Iris pigment epithelial cell (primary cell): ENCODE measurements around the gene POU2F2.

Source experiments
- DNase-seq: peaks from one replicate; pipeline ENCODE4 v3.0.0-alpha.2; 2011; ENCODE audit warnings: low read depth

The POU2F2 gene

DNA sequence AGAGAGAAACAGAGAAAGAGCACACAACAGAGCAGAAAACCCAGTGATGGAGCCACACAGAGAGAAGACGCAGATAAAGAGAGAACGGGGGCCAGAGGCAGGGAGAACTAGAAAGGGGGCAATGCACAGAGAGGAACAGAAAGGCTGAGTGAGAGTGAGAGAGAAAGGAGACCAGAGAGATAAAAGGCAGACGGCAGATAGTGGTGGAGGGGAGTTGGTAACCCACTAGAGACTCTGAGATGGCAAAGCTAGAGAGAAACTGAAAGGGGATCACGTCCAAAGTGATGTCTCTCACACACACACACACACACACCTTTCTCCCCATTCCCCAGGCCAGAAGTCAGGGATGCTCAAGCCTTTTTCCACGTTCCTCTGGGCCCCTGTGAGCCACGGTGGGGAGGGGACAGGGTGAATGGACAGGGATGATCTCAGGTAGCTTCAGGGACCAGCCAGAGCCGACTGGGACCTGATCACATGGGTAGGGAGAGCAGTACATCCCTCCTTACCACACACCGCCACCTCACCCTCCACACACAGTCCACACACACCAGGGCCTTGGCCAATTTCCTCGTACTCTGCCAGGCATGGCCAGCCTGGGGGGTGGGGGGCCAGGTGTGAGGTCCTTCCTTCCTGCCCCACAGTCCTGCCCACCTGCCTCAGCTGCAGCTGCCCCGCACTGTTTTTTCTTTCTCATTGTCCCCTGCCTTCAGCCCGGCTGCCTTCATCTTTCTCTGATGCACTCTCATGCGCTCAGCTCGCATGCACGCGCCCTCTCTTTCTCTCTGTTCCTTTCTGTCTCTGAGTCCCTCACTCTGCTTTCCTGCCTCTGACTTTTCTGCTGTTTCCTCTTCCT lies 22.5 kb upstream of the POU2F2 start:
- no peak for DNase-seq

DNA sequence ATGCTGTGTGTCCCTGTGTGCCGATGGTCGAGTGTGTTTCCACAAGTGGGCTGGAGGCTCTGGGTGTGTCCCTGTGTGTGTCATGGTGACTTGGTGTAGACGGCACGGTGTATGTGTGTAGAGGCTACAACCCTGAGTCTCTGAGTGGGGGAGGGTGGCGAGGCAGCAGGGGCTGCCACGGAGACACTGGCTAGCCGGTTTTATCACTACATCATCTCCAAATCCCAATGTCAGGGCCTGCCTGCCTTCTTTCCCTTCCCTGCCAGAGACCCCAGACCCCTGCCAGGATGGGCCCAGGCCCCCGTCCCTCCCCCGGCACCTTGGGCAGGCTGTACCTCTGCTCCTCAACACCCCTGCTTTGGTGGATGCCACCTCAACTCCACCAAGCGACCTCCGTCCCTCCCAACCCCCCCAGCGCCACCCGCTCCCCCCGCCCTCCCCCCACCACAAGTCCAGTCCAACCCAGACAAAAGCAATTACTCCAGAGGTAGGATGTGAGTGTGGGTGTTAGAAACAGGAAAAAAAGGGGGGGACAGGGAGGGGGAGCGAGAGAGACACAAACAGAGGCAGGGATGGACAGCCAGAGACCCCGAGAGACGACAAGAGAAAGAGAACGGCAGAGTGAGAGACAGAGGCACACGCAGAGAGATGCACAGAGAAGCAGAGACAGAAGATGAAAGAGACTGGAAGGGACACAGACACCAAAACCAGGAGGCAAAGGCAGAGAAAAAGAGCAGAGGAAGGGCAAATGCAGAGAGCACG lies 21.6 kb upstream of the POU2F2 start:
- no peak for DNase-seq

DNA sequence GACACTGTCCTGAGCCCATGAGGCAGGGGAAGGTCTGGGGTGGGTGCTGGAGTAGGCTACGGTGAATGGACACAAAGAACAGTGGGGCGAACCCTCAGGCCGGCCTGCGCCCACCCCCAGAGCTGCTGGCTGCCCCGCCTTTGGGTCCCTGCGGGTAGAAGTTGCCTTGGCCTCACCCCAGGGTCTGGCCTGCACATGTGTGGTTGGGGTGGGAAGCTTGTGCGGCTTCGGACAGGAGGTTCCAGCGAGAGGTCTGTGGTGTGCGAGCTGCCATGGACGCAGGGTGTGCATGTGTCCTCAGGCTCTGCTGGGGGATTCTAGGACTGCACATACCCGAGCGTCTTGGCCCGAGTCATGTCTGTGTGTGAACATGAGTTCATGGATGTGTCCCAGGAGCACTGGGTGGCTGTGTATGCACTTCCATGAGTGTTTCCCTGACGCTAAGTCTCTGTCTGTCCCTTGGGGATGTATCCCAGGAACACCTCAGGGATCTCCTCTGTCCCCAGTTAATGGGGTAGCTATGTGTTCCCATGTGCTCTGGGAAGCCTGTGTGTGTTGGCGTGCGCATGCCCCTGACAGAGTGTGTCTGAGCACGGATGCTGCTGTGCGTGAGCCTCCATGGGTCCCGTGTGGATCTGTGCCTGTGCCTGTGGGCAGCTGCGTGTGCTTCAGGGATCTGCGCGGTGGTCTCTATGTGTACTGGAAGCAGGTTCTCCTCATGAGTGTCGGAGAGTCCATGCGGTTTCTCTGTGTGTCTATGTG lies 20.8 kb upstream of the POU2F2 start:
- DNase-seq: no peak

DNA sequence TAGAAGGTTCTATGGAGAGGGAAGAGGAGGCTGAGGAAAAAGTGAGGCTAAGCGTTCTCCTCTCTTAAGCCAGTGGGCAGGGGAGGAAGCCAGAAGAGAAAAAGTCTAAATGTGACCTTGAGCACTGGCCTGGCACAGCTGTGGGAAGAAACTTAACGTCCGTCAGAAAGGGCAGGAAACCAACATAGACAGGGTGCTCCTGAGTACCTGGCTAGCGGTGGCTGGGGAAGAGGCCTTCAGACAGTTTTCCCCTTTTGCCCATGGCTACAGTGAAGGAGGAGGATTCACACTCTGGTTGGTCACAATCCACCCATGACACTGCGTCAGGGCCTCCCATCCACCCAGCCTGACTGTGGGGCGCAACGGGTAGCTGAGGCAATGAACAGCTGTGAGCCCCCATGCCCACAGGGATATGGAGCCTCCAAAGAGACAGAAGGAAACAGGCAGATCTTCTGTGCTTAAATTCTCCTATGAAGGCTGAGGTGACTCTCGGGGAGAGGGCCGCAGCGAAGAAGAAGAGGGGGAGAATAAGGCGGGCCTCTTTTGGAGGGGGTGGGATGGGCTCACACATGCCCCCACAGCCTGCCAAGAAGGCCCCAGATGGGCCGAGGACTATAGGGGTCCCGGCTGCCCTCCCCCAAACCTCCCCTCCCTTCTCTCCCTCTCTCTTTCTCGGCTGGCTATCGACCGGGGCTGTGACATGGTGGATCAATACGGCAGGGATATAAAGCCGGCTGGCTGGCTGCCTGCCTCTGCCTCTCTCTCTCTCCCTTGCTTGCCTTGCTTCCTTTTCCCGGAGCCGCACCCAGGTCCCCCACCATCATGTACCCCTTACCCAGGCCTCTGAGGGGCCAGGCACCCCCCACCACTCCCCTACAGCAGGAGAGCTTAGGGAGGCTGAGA lies 19.8 kb upstream of the POU2F2 start:
- no peak for DNase-seq

DNA sequence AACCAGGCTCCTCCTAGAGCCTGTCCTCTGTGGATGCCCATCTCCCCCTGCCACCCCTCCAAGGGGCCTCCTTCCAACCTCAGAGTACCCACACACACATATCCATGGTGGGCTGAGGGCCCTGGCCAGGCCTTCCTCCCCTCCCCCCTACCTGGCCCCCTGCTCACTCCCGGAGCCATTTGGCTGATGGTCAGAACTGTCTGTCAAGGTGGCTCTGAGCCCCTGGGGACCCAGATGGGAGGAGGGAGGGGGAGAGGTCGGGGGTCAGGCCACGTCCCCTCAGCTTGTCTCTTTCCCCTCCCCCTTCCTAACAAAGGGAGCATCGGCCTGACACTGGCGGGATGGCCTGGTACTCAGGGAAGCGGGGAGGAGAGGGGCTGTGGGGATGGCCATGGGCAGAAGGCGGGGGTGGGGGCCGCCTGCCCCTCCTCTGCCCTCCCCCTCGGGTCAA lies 18.7 kb upstream of the POU2F2 start:
- DNase-seq: no peak

DNA sequence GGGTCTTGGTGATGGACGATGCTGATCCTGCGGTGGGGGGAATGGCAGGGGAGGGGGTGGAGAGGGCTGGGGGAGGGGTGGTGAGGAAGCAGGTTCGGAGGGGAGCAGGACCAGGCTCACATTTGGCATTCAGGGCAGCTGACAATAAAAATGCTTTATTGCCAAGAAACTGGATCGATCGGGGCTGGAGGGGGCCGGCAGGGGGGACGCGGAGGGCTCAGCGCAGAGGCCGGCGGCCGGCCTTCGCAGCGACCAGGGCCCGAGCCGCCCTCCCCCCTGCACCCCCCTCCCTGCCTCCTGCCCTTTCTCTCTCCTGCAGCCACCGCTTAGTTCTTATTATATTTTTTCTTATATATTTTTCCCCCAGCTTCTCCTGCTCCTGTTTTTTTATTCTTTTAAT lies 18.1 kb upstream of the POU2F2 start:
- no peak for DNase-seq

DNA sequence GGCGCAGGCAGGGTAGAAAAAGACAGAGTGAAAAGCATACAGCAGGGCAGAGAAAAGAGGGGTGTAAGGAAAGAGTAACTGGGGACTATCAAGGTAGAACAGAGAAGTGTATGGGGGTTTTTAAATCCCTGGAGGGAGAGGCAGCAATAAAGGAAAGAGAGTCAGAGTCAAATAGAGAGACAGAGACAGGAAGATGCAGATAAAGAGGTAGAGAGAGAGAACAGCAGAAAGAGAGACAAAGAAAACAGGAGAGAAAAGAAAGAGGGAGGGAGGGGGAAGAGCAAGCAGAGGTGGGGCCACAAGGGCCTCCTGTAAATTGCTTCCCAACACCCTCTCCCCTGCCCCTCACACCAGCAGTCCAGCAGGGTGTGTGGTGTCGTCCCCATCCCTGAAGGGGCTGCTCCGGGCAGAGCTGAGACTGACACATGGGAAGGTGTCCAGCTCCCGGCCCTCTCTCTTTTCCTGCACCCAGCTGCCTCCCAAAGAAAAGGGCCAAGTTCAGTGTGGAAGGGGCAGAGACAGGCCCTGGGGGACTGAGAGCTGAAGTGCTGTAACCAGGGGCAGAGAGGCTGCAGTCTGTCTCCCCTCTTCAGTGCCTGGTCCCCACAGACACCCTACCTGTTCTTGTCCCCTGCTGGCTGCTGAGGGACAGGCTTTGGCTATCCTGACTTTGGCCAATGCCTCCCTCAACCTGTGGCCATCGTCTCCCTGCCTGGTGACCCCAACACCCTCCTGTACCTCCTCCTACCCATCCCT lies 17.4 kb upstream of the POU2F2 start:
- DNase-seq: no peak

DNA sequence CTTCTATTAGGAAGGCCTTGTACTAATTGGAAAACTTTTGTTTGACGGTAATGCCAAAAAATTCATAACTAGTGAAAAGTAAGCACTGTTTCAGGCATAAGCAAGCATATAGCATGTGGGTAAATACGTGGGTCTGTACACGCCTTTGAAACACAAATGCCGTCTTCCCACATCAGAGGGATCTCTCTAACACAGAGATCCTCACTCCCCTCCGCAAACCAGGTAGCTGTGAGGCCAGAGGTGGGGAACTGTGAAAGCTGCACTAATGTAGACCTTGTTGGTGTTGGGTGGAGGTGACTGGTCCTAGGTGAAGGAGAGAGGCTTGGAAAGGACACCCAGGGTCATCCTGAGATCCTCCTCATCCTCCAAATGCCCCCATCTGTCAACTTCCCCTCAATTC lies 16.0 kb upstream of the POU2F2 start:
- no peak for DNase-seq

DNA sequence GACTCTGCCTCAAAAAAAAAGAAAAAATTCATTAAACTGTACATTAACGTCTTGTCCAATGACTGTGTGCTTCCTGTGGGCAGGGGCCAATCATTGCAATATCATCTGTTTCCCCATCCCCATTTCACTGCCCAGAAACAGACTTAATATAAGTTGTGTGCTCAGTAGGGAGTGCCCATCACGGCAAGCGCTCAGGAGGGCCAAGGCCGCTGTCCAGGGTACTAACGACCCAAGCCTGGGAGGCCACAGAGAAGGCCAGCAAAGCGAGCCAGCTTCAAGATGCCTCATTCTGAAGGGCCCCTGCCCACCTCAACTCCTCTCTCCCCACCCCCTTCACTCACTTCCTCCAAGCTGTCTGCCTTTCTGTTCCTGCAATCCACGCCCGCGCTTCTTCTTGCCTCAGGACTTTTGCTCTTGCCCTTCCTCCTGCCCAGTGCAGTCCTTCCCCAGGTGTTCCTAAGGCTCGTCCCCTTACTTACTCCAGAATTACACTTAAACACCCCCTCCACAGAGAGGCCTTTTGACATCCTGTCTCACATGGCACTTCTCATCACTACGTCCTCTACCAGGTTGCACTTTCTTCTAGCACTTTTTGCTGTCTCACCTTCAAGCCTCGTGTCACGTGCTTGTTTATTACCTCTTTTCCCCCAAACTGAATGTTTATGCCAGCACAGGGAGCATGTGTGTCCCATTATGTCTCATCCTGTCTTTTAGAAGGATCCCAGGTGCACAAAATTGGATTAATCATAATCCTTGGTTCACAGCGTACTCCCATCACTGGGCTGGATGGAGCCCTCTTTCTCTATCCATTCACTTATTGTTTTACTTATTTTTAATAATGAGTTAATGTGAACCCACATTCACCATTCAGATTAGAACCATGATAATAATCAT lies 11.3 kb upstream of the POU2F2 start:
- DNase-seq: peak; percentile 33

DNA sequence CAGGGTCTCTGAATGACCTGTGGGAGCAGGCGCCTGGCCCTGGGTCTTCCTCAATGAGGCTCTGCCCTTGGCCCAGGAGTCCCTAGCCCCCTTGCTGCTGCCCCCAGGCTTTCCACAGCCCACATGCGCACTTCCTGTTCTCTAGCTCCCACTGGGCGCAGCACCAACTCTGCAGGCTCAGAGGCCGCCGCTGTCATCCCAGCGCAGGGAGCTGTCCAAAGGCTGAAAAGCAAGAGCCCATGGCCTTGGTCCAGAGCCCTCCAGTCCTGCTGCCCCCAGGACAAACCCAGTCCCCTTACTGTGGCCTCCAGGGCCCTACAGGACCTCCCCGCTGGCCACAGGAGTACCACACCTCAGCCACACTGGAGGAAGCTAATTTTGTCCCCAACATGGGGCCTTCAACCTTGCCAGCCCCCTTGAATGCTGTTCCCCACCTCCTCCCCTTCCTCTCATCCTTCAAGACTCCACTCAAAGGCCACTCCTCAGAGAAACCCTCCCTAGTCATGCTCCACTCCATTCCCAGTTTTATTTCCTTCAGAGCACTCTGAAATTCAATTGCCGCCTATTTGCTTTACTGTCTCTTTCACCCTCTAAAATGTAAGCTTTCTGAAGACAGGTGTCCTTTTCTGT lies 8.0 kb upstream of the POU2F2 start:
- peak; percentile 73 for DNase-seq

DNA sequence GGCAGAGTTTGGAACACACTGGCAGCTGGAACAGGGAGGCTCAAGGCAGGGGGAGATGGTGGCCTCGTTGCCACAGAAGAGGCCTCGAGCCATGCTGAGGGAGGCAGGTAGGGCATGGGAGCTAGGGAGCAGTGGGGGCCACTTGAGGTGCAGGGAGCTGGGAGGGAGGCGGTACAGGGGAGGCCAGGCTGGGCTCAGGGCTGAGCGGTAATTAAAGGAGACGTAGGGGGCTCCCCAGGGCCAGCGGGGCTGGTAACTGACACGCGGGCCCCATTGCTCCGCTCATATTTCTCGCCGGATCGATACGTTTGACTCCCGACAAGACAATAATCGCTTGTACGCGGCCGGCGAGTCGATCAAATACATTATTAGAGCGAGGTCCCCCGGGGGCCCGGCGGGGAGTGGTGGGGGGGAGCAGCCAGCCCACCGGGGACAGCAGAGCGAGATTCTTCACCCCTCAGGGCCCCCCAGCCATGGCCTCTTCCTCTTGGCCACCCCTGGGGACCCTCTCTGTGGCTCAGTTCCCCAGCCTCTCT lies 2.4 kb upstream of the POU2F2 start:
- DNase-seq: no peak

DNA sequence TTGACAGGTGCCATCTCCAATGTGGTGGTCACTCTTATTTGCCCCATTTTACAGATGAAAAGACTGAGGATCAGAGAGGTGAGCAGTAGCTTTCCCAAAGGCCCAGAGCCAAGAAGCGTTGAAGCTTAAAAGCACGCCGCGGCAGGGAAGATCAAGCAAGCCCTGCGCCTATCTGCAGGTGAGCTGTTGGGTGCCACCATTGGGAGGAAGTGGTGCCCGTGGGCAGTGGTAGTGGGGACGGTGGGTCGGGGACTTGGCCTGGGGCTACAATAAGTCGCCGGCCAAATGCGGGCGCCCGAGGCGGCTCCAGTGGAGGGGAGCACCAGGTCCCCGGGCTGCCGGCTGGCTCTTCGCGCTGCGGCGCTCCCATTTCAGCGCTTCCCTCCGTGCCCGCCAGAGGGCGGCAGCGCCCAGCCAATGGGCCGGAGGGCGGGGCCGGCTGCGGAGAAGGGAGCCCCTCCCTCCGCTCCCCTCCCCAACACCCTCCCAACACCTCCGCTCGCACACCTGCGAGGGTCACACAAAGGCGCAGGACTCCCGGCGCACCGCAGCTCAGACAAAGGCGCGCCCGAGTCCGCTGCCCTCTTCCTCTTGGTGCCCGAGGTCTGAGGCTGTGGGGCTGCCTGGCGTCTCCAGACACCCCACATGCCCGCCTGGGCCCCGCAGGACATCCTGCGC lies 744 bp upstream of the POU2F2 start:
- no peak for DNase-seq

DNA sequence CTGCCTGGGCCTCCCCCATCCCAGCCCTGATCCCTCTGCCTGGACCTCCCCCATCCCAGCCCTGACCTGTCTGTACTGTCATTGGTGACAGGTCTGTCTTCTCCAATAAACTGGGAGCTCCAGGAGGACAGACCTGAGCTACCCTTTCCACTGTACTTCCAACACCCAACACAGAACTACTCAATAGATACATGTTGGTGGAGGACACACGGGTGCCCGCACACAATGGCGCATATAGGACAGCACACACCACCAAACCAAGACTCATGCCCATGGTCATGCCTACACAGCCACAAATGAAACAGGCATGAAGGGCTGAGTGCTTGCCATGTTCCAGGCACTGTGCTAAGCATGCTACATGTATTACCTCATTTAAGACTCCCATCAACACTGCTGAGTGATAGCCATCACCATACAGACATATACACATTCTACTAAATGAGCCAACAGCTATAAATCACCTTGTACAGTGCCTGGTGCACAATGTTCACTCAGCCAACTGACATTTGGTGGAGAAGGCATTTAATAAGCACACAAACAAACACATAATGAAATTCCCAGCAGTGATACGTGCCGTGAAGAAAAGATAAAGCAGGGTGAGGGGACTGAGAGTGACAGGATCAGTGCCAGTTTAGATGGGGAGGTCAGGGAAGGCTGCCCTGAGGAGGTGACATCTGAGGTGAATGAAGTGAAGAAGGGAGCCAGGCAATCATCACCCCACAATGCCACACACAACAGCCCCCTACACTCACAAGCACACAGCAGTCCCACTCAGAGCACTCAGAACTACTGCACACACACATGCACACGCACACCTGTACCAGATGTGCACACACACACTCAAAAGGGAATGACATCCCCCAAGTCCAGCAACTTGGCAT lies 857 bp downstream of the POU2F2 start:
- DNase-seq: no peak

DNA sequence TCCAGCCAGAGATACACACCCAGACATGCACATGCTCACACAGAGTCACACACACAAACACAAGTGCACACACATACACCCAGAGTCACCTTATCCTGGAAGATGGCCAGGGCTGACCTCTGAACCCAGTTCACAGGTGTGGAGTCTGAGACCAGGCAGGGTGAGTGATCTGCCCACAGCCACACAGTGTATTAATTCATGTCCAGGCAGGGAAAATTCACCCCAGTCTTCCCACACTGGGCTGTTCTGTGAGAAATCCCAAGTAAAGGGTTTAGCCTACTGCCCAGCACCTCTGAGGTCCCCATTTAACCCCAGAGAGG lies 2.0 kb downstream of the POU2F2 start:
- DNase-seq: no peak

DNA sequence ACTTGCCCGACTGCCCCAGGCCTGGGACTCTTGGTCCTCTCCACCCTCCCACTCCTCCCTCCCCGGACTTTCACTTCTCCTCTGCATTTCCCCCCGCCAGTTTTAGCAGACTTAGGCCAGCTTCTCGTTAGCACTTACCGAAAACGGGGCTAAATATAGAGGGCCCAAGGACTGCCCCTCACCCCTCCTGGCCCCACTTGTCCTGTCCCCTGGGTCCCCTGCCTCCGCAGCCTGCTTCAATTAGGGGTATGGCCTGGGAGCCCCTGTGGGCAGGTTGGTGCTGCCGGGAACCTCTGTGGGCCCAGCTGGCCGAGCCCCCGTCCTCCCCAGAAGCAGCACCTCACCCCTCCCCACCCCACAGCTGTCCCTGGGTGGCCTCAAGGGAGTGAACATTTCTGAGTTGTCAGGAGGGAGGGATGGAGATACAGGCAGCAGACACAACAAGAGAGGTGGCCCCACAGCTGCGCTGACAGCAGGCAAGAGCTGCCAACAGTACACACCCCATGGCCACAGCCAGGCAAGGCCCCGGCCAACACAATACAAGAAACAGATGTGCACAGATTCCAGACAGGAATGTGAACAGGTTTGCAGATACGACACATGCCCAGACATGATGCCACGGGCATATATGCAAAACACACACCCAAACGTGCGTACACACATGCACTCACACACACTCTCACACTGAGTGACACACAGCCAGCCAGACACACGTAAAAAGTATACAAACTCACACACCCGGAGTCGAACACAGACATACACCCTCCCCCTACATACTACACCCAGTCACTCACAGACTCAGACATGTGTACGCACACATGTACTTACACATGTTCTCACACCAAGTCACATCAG lies 2.6 kb downstream of the POU2F2 start:
- no peak for DNase-seq

DNA sequence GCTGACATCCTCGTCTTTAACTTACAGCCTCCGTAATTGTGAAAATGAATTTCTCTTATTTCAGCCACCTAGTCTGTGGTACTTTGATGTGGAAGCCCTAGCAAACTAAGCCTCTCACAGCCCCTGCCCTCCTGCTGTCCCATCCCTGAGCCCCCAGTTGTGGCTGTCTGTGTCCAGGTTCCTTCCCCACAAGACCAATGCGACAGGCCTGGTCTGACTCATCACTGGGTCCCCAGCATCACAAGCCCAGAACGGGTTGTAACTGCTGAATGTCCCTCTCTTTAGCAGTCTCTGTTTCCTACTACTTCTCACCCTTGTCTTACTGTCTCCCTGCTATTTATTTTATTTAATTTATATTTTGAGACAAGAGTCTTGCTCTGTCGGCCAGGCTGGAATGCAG lies 5.7 kb downstream of the POU2F2 start:
- no peak for DNase-seq

DNA sequence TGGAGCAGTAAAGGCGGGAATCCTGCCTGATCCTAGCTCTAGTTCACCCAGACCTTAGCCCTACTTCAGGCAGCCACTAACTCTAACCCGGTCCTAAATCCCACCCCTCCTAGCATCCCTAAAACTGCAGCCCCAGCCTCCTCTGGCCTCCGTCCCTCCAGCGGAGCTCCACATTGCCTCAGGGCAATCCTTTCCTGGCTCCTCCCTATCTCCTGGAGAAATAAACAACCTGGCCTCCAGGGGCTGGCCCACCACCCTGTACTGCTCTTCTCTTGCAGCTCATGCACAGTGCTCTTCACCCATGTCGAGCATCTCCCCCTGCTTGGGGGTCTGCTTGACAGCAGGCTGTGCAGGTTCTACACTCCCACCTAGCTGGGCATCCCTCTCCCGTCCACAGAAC lies 6.7 kb downstream of the POU2F2 start:
- DNase-seq: no peak
